Calu3 (cell line): ENCODE data around the gene ZNF611. TPM values are rescaled to one million over a fixed set of nuclear protein-coding genes. Genes with fewer than 3 reads are reported as not detected.
"Not testable (repeated sequence)": the region's sequence is repeated elsewhere in the genome, so short reads cannot be mapped to it uniquely, and the experiment has no call there.

ENCODE experiments used
- BruUV-seq: library from RNA; stranded (reverse); fragments of 400-500 nt; replicated peaks from 2 replicates; lab custom pipeline; 2021; lab: Mats Ljungman, UMichigan
- CTCF ChIA-PET: fragments of 300-600 bp; sonication (Branson Sonifier 250); formaldehyde crosslinking; loops from one replicate; lab custom pipeline; 2022; ENCODE audit warnings: antibody characterized with exemption; lab: Charles Lee
- DNase-seq: peaks from one replicate; pipeline ENCODE4 v3.0.0; 2022
- H3K27ac Mint-ChIP-seq: one replicate; pipeline ENCODE4 v1.8.0; 2022; ENCODE audit warnings: mixed read lengths; ENCODE audit not compliant: unreplicated experiment
- H3K27me3 Mint-ChIP-seq: one replicate; pipeline ENCODE4 v1.8.0; 2022; ENCODE audit warnings: mixed read lengths; ENCODE audit not compliant: unreplicated experiment
- H3K36me3 Mint-ChIP-seq: one replicate; pipeline ENCODE4 v1.8.0; 2022; ENCODE audit warnings: mild to moderate bottlenecking, moderate library complexity, mixed read lengths; ENCODE audit not compliant: insufficient read depth, unreplicated experiment
- H3K4me1 Mint-ChIP-seq: one replicate; pipeline ENCODE4 v1.8.0; 2022; ENCODE audit warnings: mild to moderate bottlenecking, low read depth, mixed read lengths; ENCODE audit not compliant: unreplicated experiment
- H3K4me3 Mint-ChIP-seq: one replicate; pipeline ENCODE4 v1.8.0; 2022; ENCODE audit warnings: mild to moderate bottlenecking, low read depth, moderate library complexity, mixed read lengths; ENCODE audit not compliant: unreplicated experiment
- H3K9me3 Mint-ChIP-seq: one replicate; pipeline ENCODE4 v1.8.0; 2022; ENCODE audit warnings: low read depth, mixed read lengths; ENCODE audit not compliant: unreplicated experiment
- intact Hi-C: fragments of 100-400 bp; cut with micrococcal nuclease; formaldehyde crosslinking; loops from one replicate; pipeline ENCODE4 v1.10.0; 2022; ENCODE audit not compliant: unreplicated experiment
- total RNA-seq: library from RNA; stranded (reverse); gene quantifications from 2 replicates; pipeline ENCODE4 v1.2.3, GENCODE V29; 2022
- TF ChIP-seq, protein P1 (sequence below): fragments of 200-600 bp; IDR thresholded peaks from one replicate; pipeline ENCODE4 v1.8.0; 2022; ENCODE audit warnings: antibody characterized with exemption; ENCODE audit not compliant: unreplicated experiment

The ZNF611 gene
- total RNA-seq, 1 experiment from 2014 or later: 19.8 TPM

DNA sequence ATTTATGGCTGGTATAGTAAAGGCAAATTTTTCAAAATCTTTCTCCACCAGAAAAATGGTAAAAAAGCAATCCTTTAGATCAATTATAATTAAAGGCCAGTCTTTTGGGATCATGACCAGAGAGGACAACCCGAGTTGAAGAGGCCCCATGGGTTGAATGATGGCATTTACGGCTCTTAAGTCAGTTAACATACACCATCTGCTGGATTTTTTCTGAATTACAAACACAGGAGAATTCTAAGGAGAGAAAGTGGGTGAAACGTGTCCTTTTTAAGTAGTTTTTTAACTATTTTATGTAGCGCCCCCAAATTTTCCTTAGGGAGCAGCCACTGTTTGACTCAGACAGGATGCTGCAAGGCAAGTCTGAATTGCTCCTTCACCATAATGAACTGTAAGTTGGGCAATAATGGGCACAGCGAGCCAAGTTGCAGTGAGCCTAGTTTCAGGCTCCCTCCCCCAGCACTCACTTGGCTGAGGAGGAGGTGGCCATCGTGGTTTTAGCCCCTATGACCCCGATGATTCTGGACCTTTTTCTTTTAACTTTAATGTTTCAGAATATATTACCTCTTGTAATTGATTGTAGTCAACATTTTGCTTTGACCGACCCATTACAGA lies 13.6 kb upstream of the ZNF611 start:
- CTCF ChIA-PET: no interaction called here
- H3K9me3 Mint-ChIP-seq: peaks cover 14% of the 10 kb centered on the region

DNA sequence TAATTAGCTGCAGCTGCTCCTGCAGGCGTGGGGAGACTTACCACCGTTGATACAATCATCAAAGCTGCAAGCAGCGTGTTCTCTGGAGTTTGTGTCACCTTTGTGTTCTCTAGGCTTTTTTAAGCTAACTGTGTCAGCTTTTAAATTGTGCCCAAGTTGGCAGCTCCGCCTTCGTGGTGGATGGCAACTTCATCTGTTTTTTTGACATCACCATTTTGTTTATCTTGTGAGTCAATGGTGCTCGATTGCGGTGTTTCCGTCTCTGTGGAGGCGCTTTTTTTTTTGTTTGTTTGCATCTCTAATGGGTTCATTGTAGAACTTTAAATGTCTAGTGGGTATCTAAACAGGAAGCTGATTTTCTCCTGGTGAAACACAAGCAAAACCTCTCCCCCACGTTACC lies 11.1 kb upstream of the ZNF611 start:
- H3K36me3 Mint-ChIP-seq, CTCF ChIA-PET, H3K4me1 Mint-ChIP-seq, H3K4me3 Mint-ChIP-seq, intact Hi-C loops, H3K27me3 Mint-ChIP-seq, H3K27ac Mint-ChIP-seq, DNase-seq, BruUV-seq: not testable (repeated sequence)
- peaks cover 20% of the 10 kb centered on the region for H3K9me3 Mint-ChIP-seq

More for the DNA sequence above, 13.6 kb upstream of the ZNF611 start:
- intact Hi-C loops: no loop called here
- Mint-ChIP-seq H3K27ac (no peak overlapping the region), H3K4me3 (no peak overlapping the region), H3K36me3 (peaks cover 4% of the 10 kb centered on the region), H3K4me1 (no peaks in the 10 kb centered on the region), H3K27me3 (no peaks in the 10 kb centered on the region)
- TF ChIP-seq, protein P1, sequence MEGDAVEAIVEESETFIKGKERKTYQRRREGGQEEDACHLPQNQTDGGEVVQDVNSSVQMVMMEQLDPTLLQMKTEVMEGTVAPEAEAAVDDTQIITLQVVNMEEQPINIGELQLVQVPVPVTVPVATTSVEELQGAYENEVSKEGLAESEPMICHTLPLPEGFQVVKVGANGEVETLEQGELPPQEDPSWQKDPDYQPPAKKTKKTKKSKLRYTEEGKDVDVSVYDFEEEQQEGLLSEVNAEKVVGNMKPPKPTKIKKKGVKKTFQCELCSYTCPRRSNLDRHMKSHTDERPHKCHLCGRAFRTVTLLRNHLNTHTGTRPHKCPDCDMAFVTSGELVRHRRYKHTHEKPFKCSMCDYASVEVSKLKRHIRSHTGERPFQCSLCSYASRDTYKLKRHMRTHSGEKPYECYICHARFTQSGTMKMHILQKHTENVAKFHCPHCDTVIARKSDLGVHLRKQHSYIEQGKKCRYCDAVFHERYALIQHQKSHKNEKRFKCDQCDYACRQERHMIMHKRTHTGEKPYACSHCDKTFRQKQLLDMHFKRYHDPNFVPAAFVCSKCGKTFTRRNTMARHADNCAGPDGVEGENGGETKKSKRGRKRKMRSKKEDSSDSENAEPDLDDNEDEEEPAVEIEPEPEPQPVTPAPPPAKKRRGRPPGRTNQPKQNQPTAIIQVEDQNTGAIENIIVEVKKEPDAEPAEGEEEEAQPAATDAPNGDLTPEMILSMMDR: no peak
- no peak for DNase-seq
- no TSS peak for BruUV-seq

DNA sequence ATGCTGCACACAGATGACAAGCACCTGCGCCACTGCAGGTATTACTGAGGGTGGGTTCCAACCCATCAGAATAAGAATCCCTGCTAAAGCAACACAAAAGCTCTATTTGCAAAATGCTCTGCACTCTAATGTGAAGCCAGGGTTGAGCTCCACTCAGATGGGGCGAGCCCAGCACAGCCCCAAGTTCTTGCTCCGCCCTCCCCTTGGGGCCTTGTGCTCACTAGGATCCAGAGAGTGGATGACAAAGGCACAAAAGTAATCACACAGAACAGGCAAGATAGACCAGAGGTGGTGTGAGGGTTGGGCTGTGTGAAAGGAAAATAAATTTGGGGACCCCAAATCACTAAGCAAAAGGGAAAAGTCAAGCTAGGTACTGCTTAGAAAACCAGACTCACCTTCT lies 8.2 kb upstream of the ZNF611 start:
- intact Hi-C loops: no loop called here
- Mint-ChIP-seq H3K4me1 (no peaks in the 10 kb centered on the region), H3K9me3 (peaks cover 23% of the 10 kb centered on the region), H3K27ac (no peak overlapping the region), H3K36me3 (peaks cover 4% of the 10 kb centered on the region), H3K4me3 (no peak overlapping the region), H3K27me3 (no peaks in the 10 kb centered on the region)
- TF ChIP-seq, protein P1: no peak
- CTCF ChIA-PET: no interaction called here
- BruUV-seq: no TSS peak
- DNase-seq: no peak

DNA sequence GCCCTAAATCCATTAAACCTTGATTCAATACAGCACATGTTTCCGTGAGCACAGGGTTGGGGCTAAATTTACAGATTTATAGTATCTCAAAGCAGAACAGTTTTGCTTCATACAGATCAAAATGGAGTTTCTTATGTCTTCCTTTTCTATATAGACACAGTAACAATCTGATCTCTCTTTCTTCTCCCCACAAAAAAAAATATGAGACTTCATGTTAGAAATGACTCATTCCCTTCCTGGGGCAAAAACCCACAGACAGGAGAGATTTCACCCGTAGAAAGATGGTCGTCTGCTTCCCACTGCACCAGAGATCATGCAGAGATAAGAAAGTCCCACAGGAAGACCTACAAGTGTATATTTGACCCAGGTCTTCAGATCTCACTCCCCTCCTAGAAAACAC lies 7.7 kb upstream of the ZNF611 start:
- Mint-ChIP-seq H3K27ac (no peak overlapping the region), H3K4me1 (no peaks in the 10 kb centered on the region), H3K9me3 (peaks cover 23% of the 10 kb centered on the region), H3K4me3 (no peak overlapping the region), H3K27me3 (no peaks in the 10 kb centered on the region), H3K36me3 (peaks cover 4% of the 10 kb centered on the region)
- no TSS peak for BruUV-seq
- DNase-seq: no peak
- CTCF ChIA-PET: no interaction called here
- TF ChIP-seq, protein P1: no peak
- intact Hi-C loops: no loop called here

DNA sequence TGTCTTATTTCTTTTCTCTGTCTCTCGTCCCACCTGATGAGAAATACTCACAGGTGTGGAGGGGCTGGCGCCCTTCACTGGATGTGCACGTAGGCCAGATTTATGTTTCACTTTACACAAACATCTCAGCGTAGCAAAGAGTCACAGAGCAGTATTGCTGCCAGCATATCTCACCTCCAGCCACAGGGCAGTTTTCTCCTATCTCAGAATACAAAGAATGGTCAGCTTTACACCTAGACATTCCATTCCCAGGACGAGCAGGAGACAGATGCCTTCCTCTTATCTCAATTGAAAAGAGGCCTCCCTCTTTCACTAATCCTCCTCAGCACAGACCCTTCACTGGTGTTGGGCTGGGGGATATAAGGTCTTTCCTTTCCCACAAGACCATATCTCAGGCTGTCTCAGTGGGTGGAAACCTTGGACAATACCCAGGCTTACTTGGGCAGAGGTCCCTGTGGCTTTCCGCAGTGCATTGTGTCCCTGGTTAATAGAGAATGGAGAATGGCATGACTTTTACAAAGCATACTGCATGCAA lies 7.2 kb upstream of the ZNF611 start:
- no peak overlapping the region for H3K4me3 Mint-ChIP-seq
- intact Hi-C loops: no loop called here
- peaks cover 23% of the 10 kb centered on the region for H3K9me3 Mint-ChIP-seq
- H3K4me1 Mint-ChIP-seq: no peaks in the 10 kb centered on the region
- CTCF ChIA-PET: no interaction called here
- TF ChIP-seq, protein P1: no peak
- no peak overlapping the region for H3K27ac Mint-ChIP-seq
- H3K27me3 Mint-ChIP-seq: no peaks in the 10 kb centered on the region
- no TSS peak for BruUV-seq
- peaks cover 4% of the 10 kb centered on the region for H3K36me3 Mint-ChIP-seq
- DNase-seq: no peak

DNA sequence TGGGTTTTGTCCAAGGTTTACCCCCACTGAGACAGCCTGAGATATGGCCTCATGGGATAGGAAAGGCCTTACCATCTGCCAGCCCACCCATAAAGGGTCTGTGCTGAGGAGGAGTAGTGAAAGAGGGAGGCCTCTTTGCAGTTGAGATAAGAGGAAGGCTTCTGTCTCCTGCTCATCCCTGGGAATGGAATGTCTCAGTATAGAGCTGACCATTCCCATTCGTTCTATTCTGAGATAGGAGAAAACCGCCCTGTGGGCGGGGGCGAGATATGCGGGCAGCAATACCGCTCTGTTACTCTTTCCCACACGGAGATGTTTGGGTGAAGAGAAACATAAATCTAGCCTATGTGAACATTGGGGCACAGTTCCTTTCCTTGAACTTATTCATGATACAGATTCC lies 6.5 kb upstream of the ZNF611 start:
- intact Hi-C loops, H3K4me1 Mint-ChIP-seq, H3K27ac Mint-ChIP-seq, H3K4me3 Mint-ChIP-seq, H3K27me3 Mint-ChIP-seq, H3K36me3 Mint-ChIP-seq, BruUV-seq, CTCF ChIA-PET, DNase-seq: not testable (repeated sequence)
- peaks cover 22% of the 10 kb centered on the region for H3K9me3 Mint-ChIP-seq
